Measurements from ENCODE around the gene NFIL3.

DNA sequence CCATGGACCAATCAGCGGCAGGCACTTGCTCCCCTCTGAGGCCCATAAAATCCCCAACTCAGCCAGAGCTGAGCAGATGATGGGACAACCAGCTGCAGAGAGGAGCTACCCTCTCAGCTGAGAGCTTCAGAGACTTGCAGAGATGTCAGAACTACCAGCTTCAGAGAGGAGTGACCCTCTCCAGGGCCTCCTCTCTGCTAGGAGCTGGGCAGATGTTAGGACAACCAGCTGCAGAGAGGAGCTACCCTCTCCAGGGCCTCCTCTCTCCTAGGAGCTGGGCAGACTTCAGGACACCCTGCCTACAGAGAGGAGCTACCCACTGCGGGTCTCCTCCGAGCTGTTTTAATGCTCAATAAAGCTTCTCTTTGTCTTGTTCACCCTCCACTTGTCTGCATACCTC lies 58.9 kb downstream of the NFIL3 start:
- TF ChIP-seq, protein P1, sequence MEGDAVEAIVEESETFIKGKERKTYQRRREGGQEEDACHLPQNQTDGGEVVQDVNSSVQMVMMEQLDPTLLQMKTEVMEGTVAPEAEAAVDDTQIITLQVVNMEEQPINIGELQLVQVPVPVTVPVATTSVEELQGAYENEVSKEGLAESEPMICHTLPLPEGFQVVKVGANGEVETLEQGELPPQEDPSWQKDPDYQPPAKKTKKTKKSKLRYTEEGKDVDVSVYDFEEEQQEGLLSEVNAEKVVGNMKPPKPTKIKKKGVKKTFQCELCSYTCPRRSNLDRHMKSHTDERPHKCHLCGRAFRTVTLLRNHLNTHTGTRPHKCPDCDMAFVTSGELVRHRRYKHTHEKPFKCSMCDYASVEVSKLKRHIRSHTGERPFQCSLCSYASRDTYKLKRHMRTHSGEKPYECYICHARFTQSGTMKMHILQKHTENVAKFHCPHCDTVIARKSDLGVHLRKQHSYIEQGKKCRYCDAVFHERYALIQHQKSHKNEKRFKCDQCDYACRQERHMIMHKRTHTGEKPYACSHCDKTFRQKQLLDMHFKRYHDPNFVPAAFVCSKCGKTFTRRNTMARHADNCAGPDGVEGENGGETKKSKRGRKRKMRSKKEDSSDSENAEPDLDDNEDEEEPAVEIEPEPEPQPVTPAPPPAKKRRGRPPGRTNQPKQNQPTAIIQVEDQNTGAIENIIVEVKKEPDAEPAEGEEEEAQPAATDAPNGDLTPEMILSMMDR (IDR thresholded peaks at IDR 0.05) = no peak
- no peak for TF ChIP-seq POLR2A (IDR thresholded peaks at IDR 0.05)
- TF ChIP-seq POLR2AphosphoS5 (IDR thresholded peaks at IDR 0.05; ENCODE audit: insufficient read depth in 1 of 2, low read depth in 1 of 2) = no peak
